Pancreas (tissue), 10 donors: ENCODE data around the gene RUFY3. TPM values are rescaled to one million over a fixed set of nuclear protein-coding genes. Genes with fewer than 3 reads are reported as not detected.

Source experiments
- ATAC-seq, 4 donors: fragments of 200-7000 bp; cut with Tn5 transposase; one replicate each; pipeline versions ENCODE4 v1.8.0 to v1.9.1; 2020; ENCODE audit warnings: mild to moderate bottlenecking in 4 of 4, moderate library complexity in 4 of 4
- DNase-seq, 6 donors: peaks; one replicate each; pipeline ENCODE4 v3.0.0-alpha.2; 2020
- FAIRE-seq: peaks from 2 replicates; lab custom pipeline; 2012; peaks lifted over from hg19 to GRCh38; lab: Jason Lieb, UNC
- H3K27ac ChIP-seq, 4 donors: fragments of 200-600 bp; sonication (generic); 1 replicate in 3 of 4; 2 replicates in 1 of 4; pipeline versions ENCODE4 v1.5.0 to v1.8.0; 2020
- H3K27me3 ChIP-seq, 4 donors: fragments of 200-600 bp; one replicate each; pipeline ENCODE4 v1.8.0; 2021
- H3K36me3 ChIP-seq, 3 donors: fragments of 200-600 bp; sonication (generic) in 1 of 3; one replicate each; pipeline versions ENCODE4 v1.5.0 to v1.8.0; 2020 to 2021
- H3K4me1 ChIP-seq, 3 donors: fragments of 200-600 bp; one replicate each; pipeline ENCODE4 v1.8.0; 2021
- H3K4me3 ChIP-seq, 4 donors: fragments of 200-600 bp; sonication (generic) in 2 of 4; one replicate each; pipeline versions ENCODE4 v1.5.0 to v1.8.0; 2020 to 2021
- H3K9me3 ChIP-seq, 4 donors: fragments of 200-600 bp; one replicate each; pipeline ENCODE4 v1.8.0; 2021
- CTCF ChIP-seq, 4 donors: fragments of 200-600 bp; sonication (generic) in 3 of 4; IDR thresholded peaks; one replicate each; pipeline versions ENCODE4 v1.5.0 to v1.8.0; 2021; ENCODE audit warnings: antibody characterized with exemption in 4 of 4
- WGBS, 2 donors: extraction: QIAGEN DNeasy Blood & Tissue Kit; methylation state at CpG; one replicate each; pipeline ENCODE4 v1.1.7; 2013; 5-methylcytosine and 5-hydroxymethylcytosine counted together
- intact Hi-C, 3 donors: fragments of 100-400 bp; cut with DNase I; formaldehyde crosslinking; loops; one replicate each; pipeline versions ENCODE4 v1.11.1 to v1.14.2; 2022
- polyA plus RNA-seq, 2 donors: library from polyadenylated mRNA; stranded (reverse); fragments of 200-250 nt; gene quantifications; one replicate each; pipeline ENCODE4 v1.2.3, GENCODE V29; 2013
- total RNA-seq, 6 donors: library from RNA; stranded (reverse); fragmentation: NEBNext Ultra II Directional in 4 of 6; extraction: Animal tissue kit (Norgen Biotek cat#: 25700) in 4 of 6; gene quantifications; one replicate each; pipeline versions ENCODE4 v1.2.1 to v1.2.4, GENCODE V29; 2021 to 2023
- donor health status: healthy with polysubstance abuse.
- donor health status: DM: no; HTN: no; CAD: no; lungs with moderate emphysema.
- donor health status: DM: no; HTN: no; CAD: no.
- donor health status: control.
- donor health status: control.
- donor health status: Bipolar disorder and iron deficiency.
- donor health status: DM: yes; HTN: yes; CAD: no.
- donor health status: DM: no; HTN: no; CAD: no.
- donor health status: DM: no; HTN: no; CAD: no.
- donor health status: DM: yes; HTN: yes; CAD: no.

Gene RUFY3
- total and polyA plus RNA-seq, 8 donors, result 18.3 to 42.1 (median 22.0) TPM

- H3K4me1 ChIP-seq, result peaks cover 0 to 12% (median 7%) of the 10 kb centered on the region in 3 donors
- H3K36me3 ChIP-seq, result no peaks in the 10 kb centered on the region
- H3K4me3 ChIP-seq, result no peak overlapping the region
- 95 to 97% methylated on average over 10 of the region's 10 CpGs for whole genome bisulfite sequencing, 2 donors
- H3K27me3 ChIP-seq, result no peaks in the 10 kb centered on the region
- FAIRE-seq (no peak), ATAC-seq (no peak), DNase-seq (no peak)
- H3K9me3 ChIP-seq, result no peaks in the 10 kb centered on the region
- H3K27ac ChIP-seq, result no peak overlapping the region
- TF ChIP-seq CTCF (IDR thresholded peaks at IDR 0.05), result no peak
- intact Hi-C loops, result no loop called here
These were observed 33.4 kb downstream of the RUFY3 start for GRCh38 chr4:70754990-70755688.

- ATAC-seq, result no peak
- no peak overlapping the region for H3K27ac ChIP-seq
- intact Hi-C loops, result no loop called here
- TF ChIP-seq CTCF (IDR thresholded peaks at IDR 0.05), result no peak
- H3K9me3 ChIP-seq, result no peaks in the 10 kb centered on the region
- FAIRE-seq, result no peak
- H3K27me3 ChIP-seq, result no peaks in the 10 kb centered on the region
- peaks cover 0 to 3% (median 0%) of the 10 kb centered on the region in 3 donors for H3K4me1 ChIP-seq
- peaks cover 0 to under 1% (median 0%) of the 10 kb centered on the region in 3 donors for H3K36me3 ChIP-seq
- no peak overlapping the region for H3K4me3 ChIP-seq
- 90 to 91% methylated on average over 1 of the region's 1 CpG for WGBS, 2 donors
- DNase-seq, result no peak
These were observed 37.4 kb downstream of the RUFY3 start for GRCh38 chr4:70759126-70759525.

DNA sequence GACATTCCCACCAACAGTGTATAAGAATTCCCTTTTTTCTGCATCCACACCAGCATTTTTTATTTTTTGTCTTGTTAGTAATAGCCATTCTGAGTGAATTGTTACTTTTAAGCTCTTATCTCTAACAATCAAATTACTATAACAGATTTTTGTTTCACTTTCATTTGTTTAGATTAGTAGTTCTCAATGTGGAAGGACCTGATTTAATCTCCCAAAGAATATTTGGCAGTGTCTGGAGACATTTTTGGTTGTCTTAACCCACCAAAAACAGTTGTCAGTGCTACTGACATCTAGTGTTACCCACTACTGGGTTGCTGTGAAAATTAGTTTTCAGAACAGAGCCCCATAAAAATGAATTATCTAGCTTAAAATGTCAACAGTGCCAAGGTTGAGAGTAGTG is 37.9 kb downstream of the RUFY3 start:
- no peak for TF ChIP-seq CTCF (IDR thresholded peaks at IDR 0.05)
- no peak overlapping the region for H3K4me3 ChIP-seq

GRCh38 chr4:70760662-70761061 is 38.9 kb downstream of the RUFY3 start:
- TF ChIP-seq CTCF (IDR thresholded peaks at IDR 0.05), result no peak
- intact Hi-C loops, result no loop called here
- no peak for FAIRE-seq
- DNase-seq, result no peak
- ATAC-seq, result no peak
- no peaks in the 10 kb centered on the region for H3K9me3 ChIP-seq
- WGBS, 2 donors, result 94 to 95% methylated on average over 1 of the region's 1 CpG
- H3K27me3 ChIP-seq, result no peaks in the 10 kb centered on the region
- H3K4me3 ChIP-seq, result no peak overlapping the region
- H3K4me1 ChIP-seq, result no peaks in the 10 kb centered on the region
- no peak overlapping the region for H3K27ac ChIP-seq
- H3K36me3 ChIP-seq, result peaks cover 0 to 8% (median 0%) of the 10 kb centered on the region in 3 donors

More for the DNA sequence above, 37.9 kb downstream of the RUFY3 start:
- peaks cover 0 to 3% (median 0%) of the 10 kb centered on the region in 3 donors for H3K4me1 ChIP-seq
- intact Hi-C loops, result no loop called here
- peaks cover 0 to 6% (median 0%) of the 10 kb centered on the region in 3 donors for H3K36me3 ChIP-seq
- no peaks in the 10 kb centered on the region for H3K9me3 ChIP-seq
- DNase-seq (no peak), ATAC-seq (no peak), FAIRE-seq (no peak)
- no peaks in the 10 kb centered on the region for H3K27me3 ChIP-seq
- no peak overlapping the region for H3K27ac ChIP-seq

GRCh38 chr4:70761276-70761816 is 39.6 kb downstream of the RUFY3 start:
- Histone ChIP-seq H3K4me3 (no peak overlapping the region), H3K27me3 (no peaks in the 10 kb centered on the region), H3K36me3 (peaks cover 0 to 8% (median 0%) of the 10 kb centered on the region in 3 donors), H3K4me1 (no peaks in the 10 kb centered on the region), H3K27ac (no peak overlapping the region), H3K9me3 (no peaks in the 10 kb centered on the region)
- FAIRE-seq (no peak), DNase-seq (no peak), ATAC-seq (no peak)
- WGBS, 2 donors, result 87 to 91% methylated on average over 3 of the region's 3 CpGs
- intact Hi-C loops, result no loop called here
- TF ChIP-seq CTCF (IDR thresholded peaks at IDR 0.05), result no peak
